ENCODE results near the gene GRIN3A. TPM values are rescaled to one million over a fixed set of nuclear protein-coding genes. Genes with fewer than 3 reads are reported as not detected.

Gene GRIN3A
- total and polyA plus RNA-seq, 9 of the 15 experiments (the other 6 are each of a cell fraction or from before 2014, with no cell fraction given) = 0.01 to 0.03 TPM; not detected in 7

DNA sequence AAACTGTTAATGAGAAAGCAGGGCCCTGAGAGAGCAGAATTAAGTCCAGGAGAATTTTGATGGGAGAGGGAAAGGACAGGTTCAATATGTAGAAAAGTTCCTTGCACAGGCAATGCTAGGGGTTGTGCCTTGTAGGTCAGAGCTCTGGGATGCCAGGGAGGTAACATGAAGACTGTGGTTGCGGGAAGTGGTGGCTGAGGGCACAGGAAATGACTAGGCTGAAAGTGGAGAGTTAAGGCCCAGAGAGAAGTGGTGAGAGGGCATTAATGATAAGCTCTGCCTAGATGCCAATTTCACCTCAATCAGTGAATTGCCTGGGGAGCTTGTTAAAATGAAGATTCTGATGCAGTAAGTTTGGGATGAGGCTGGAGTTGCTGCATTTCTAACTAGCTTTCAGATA lies 112.2 kb downstream of the GRIN3A start (continued):
- TF ChIP-seq, protein P1, sequence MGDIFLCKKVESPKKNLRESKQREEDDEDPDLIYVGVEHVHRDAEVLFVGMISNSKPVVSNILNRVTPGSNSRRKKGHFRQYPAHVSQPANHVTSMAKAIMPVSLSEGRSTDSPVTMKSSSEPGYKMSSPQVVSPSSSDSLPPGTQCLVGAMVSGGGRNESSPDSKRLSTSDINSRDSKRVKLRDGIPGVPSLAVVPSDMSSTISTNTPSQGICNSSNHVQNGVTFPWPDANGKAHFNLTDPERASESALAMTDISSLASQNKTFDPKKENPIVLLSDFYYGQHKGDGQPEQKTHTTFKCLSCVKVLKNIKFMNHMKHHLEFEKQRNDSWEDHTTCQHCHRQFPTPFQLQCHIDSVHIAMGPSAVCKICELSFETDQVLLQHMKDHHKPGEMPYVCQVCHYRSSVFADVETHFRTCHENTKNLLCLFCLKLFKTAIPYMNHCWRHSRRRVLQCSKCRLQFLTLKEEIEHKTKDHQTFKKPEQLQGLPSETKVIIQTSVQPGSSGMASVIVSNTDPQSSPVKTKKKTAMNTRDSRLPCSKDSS (IDR thresholded peaks at IDR 0.05; ENCODE audit: low read depth, partially characterized antibody) = no peak
- TF ChIP-seq, protein P2, sequence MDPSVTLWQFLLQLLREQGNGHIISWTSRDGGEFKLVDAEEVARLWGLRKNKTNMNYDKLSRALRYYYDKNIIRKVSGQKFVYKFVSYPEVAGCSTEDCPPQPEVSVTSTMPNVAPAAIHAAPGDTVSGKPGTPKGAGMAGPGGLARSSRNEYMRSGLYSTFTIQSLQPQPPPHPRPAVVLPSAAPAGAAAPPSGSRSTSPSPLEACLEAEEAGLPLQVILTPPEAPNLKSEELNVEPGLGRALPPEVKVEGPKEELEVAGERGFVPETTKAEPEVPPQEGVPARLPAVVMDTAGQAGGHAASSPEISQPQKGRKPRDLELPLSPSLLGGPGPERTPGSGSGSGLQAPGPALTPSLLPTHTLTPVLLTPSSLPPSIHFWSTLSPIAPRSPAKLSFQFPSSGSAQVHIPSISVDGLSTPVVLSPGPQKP (CRISPR knock-in tag; IDR thresholded peaks at IDR 0.05) = no peak
- TF ChIP-seq, protein P3, sequence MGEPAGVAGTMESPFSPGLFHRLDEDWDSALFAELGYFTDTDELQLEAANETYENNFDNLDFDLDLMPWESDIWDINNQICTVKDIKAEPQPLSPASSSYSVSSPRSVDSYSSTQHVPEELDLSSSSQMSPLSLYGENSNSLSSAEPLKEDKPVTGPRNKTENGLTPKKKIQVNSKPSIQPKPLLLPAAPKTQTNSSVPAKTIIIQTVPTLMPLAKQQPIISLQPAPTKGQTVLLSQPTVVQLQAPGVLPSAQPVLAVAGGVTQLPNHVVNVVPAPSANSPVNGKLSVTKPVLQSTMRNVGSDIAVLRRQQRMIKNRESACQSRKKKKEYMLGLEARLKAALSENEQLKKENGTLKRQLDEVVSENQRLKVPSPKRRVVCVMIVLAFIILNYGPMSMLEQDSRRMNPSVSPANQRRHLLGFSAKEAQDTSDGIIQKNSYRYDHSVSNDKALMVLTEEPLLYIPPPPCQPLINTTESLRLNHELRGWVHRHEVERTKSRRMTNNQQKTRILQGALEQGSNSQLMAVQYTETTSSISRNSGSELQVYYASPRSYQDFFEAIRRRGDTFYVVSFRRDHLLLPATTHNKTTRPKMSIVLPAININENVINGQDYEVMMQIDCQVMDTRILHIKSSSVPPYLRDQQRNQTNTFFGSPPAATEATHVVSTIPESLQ (CRISPR knock-in tag; IDR thresholded peaks at IDR 0.05) = no peak
- TF ChIP-seq BRF1 (IDR thresholded peaks at IDR 0.05; ENCODE audit: borderline replicate concordance, extremely low read depth, insufficient read length) = no peak
- no peak for TF ChIP-seq KLF6 (CRISPR knock-in tag; IDR thresholded peaks at IDR 0.05; ENCODE audit: borderline replicate concordance)
- TF ChIP-seq NCOA6 (IDR thresholded peaks at IDR 0.05) = no peak
- TF ChIP-seq SMC3 (conservative IDR thresholded peaks at IDR 0.05; ENCODE audit: insufficient read depth, low read depth, low read length) = no peak
